GM12891 (cell line): ENCODE measurements around the gene SH3GL2.

Experiments used
- POLR2A ChIP-seq: IDR thresholded peaks from 2 replicates; pipeline ENCODE4 v1.6.1; 2011; ENCODE audit warnings: low read depth, low read length, control low read depth
- POLR2AphosphoS5 ChIP-seq: IDR thresholded peaks from 2 replicates; pipeline ENCODE4 v1.6.1; 2011; ENCODE audit warnings: low read depth, low read length, control low read depth

GRCh38 chr9:17578577-17578910, 322 bp upstream of the SH3GL2 start:
- TF ChIP-seq POLR2A = no peak
- no peak for TF ChIP-seq POLR2AphosphoS5
